Fibroblast of pulmonary artery (primary cell): ENCODE measurements around the gene NOL4L.

Source experiments
- DNase-seq: peaks from one replicate; pipeline ENCODE4 v3.0.0-alpha.2; 2010; ENCODE audit warnings: low read depth
- H3K4me3 ChIP-seq: replicated peaks from 2 replicates; pipeline ENCODE4 v1.5.1; 2011; ENCODE audit warnings: low read depth, mild to moderate bottlenecking, control low read depth, low read length, moderate library complexity
- TF ChIP-seq, protein P1 (sequence below): IDR thresholded peaks from 2 replicates; pipeline ENCODE4 v1.5.1; 2011; ENCODE audit warnings: mild to moderate bottlenecking, control low read depth, low read length, inconsistent platforms; ENCODE audit errors: missing control alignments

The NOL4L gene

GRCh38 chr20:32575805-32576204 is 9.3 kb downstream of the NOL4L start:
- H3K4me3 ChIP-seq, result no peak overlapping the region
- TF ChIP-seq, protein P1, sequence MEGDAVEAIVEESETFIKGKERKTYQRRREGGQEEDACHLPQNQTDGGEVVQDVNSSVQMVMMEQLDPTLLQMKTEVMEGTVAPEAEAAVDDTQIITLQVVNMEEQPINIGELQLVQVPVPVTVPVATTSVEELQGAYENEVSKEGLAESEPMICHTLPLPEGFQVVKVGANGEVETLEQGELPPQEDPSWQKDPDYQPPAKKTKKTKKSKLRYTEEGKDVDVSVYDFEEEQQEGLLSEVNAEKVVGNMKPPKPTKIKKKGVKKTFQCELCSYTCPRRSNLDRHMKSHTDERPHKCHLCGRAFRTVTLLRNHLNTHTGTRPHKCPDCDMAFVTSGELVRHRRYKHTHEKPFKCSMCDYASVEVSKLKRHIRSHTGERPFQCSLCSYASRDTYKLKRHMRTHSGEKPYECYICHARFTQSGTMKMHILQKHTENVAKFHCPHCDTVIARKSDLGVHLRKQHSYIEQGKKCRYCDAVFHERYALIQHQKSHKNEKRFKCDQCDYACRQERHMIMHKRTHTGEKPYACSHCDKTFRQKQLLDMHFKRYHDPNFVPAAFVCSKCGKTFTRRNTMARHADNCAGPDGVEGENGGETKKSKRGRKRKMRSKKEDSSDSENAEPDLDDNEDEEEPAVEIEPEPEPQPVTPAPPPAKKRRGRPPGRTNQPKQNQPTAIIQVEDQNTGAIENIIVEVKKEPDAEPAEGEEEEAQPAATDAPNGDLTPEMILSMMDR, result no peak
- DNase-seq, result no peak

GRCh38 chr20:32575227-32575581 is 9.9 kb downstream of the NOL4L start:
- TF ChIP-seq, protein P1, result no peak
- no peak for DNase-seq

DNA sequence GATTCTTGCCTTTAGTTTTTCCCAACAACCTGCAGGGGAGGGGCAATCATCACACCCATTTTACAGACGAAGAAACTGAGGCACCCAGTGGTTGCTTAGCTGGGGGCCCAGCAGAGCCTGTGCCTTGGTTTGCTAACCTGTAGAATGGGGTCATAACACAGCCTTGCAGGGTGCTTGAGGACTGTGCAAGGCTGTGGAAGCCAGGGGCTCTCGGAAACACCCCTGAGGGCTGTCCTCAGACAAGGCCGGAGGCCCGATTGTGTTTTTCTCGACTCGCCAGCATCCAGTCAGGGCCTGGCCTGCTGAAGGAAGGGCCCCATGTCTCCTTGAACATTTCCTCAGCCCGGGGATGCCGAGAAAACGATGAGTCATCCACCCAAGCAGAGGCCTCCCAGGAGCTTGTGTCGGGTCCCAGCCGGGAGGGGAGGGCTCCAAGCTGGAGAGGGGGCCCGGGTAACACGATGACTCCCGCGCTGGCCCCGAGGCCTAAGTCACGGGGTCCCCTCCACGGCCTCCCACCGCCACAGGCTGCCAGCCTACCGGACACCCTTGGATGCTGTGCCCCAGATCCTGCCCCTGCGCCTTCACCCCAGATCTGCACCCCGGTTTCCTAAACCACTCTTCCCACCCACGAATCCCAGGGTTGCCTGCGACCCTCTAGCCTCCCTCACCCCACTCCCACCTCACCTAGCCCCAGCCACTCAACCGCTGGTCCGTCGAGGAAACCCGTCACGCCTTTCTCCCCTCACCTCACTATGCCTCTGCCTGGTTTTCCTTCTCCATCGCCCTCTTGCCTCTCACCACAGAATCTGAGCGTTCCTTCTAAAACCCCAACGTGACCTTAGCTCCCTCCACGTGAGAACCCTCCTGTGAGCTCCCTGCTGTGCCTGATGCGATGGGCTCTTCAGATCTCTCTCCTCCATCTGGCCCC is 10.6 kb downstream of the NOL4L start:
- DNase-seq, result peak; percentile 92

More at GRCh38 chr20:32575227-32575581, 9.9 kb downstream of the NOL4L start:
- H3K4me3 ChIP-seq, result no peak overlapping the region

DNA sequence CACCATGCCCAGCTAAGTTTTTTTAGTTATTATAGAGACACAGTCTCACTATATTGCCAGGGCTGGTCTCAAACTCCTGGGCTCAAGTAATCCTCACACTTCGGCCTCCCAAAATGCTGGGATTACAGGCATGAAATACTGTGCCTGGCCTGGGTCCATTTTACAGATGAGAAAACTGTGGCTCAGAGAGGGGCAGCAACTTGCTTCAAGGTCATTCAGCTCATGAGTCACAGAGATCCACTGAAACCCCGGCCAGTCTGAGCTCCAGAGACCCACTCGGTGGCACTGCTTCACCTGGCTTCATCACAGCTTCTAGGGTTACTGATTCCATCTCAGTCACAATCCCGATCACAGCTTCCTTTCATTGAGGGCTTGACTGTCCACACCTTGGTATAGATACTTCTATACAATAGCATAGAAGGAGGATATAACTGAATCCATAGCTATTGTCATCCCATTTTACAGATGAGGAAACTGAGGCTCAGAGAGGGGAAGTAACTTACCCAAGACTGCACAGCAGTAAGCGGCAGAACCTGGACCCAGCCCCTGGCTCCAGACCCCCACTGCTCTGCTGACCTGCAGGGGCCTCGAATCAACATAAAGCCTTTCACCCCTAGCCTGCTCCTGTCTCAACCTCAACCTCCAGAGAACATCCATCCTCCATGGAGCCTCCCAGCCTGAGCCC is 11.8 kb downstream of the NOL4L start:
- TF ChIP-seq, protein P1, result no peak
- H3K4me3 ChIP-seq, result no peak overlapping the region
- DNase-seq, result no peak

More for the DNA sequence above, 10.6 kb downstream of the NOL4L start:
- no peak overlapping the region for H3K4me3 ChIP-seq
- TF ChIP-seq, protein P1, result no peak

DNA sequence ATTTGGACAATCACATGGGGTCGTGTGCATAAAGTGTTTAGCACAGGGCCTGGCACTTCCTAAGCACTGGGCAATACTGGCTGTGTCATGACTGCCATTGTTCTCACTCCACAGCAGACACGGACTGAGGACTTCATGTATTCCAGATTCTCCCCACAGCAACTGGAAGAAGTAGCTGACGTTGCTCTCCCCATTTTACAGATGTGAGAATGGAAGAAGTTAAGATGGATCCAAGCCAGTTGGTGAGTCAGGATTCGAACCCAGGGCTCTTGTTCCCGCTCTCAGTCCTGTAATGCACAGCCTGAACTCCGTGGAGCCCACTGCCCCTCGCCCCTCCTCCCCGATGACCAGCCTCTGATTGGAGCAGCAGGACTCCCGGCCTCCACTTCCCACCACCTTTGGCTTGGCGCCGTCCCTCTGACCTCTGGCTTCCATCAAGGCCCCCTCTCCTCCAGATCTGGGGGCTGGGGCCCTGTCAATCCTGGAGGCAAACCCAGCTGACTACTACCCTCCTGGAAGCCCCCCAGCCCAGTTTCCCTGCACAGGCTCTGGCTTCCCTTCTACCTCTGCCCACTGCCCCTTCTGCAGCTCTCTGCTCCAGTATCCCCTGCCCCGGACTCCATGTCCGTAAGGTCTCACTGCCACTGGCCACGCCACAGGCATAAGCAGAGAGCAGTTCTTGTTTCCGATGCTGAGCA is 12.7 kb downstream of the NOL4L start:
- DNase-seq, result no peak

GRCh38 chr20:32571566-32571965 is 13.6 kb downstream of the NOL4L start:
- no peak for DNase-seq
- no peak overlapping the region for H3K4me3 ChIP-seq
- TF ChIP-seq, protein P1, result no peak

More for the DNA sequence above, 12.7 kb downstream of the NOL4L start:
- TF ChIP-seq, protein P1, result no peak
- H3K4me3 ChIP-seq, result no peak overlapping the region
